ENCODE measurements around the gene ZFYVE1. TPM values are rescaled to one million over a fixed set of nuclear protein-coding genes. Genes with fewer than 3 reads are reported as not detected.

ZFYVE1 gene
- polyA plus RNA-seq, 1 of the 3 experiments (the other 2 are of a cell fraction) = 18.6 TPM

GRCh38 chr14:72946491-72946890 is 80.4 kb downstream of the ZFYVE1 start (continued):
- TF ChIP-seq, protein P1, sequence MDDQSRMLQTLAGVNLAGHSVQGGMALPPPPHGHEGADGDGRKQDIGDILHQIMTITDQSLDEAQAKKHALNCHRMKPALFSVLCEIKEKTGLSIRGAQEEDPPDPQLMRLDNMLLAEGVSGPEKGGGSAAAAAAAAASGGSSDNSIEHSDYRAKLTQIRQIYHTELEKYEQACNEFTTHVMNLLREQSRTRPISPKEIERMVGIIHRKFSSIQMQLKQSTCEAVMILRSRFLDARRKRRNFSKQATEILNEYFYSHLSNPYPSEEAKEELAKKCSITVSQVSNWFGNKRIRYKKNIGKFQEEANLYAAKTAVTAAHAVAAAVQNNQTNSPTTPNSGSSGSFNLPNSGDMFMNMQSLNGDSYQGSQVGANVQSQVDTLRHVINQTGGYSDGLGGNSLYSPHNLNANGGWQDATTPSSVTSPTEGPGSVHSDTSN (IDR thresholded peaks at IDR 0.05) = no peak
- TF ChIP-seq TAF1 (IDR thresholded peaks at IDR 0.05; ENCODE audit: borderline replicate concordance, low read depth, low read length) = no peak
- TF ChIP-seq RAD21 (IDR thresholded peaks at IDR 0.05; ENCODE audit: low read length) = no peak

DNA sequence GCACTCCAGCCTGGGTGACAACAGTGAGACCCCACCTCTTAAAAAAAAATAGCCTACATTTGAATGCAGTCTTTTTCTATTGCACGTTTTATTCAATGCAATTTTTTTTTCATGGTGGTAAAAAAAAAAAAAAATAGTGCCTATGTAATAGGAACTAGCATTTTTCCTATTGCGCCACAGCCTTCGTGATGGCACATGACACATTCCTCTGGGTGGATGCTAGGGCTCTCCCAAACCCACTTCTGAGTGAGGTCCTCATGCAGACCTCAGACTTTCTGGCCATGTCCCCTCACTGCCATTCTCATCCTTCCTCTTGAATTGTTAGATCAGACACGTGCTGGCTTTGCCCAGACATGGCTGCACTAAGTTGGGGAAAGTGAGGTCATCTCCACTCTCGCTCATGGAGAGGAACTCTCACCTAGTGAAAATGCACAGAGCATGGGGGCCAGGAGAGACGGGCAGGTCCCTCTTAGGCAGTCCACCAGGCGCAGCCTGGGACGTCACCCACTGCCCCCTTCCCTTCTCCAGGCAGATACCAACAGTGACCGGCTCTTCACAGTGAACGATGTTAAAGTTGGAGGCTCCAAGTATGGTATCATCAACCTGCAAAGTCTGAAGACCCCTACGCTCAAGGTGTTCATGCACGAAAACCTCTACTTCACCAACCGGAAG is 81.4 kb downstream of the ZFYVE1 start:
- H3K36me3 ChIP-seq (replicated peaks in 1 of 2; ENCODE audit: control insufficient read depth in 1 of 2, insufficient read depth in 2 of 2, low read length in 1 of 2) = peaks cover 0 to 11% of the 10 kb centered on the region in 2 experiments
- H3K9ac ChIP-seq = no peak overlapping the region
- H3K4me3 ChIP-seq (ENCODE audit: low read depth in 2 of 2, low read length in 1 of 2) = no peak overlapping the region
- H3K27me3 ChIP-seq (ENCODE audit: insufficient read depth) = no peaks in the 10 kb centered on the region
- no peaks in the 10 kb centered on the region for H3K79me2 ChIP-seq (ENCODE audit: insufficient read depth)
- no peaks in the 10 kb centered on the region for H3K9me3 ChIP-seq
- no peak overlapping the region for H3K4me2 ChIP-seq
- H3K4me1 ChIP-seq (ENCODE audit: control insufficient read depth in 1 of 2, insufficient read depth in 2 of 2, low read depth in 1 of 2, low read length in 1 of 2) = no peaks in the 10 kb centered on the region
- H2AFZ ChIP-seq (ENCODE audit: low read depth) = no peak overlapping the region
- H3K27ac ChIP-seq (ENCODE audit: low read depth in 2 of 2, low read length in 1 of 2) = no peak overlapping the region
- WGBS (ENCODE audit: low lambda C conversion rate) = 97% methylated on average over 12 of the region's 13 CpGs
- H4K20me1 ChIP-seq (ENCODE audit: insufficient read depth) = no peaks in the 10 kb centered on the region
- POLR2A ChIA-PET = no interaction called here
- H3K9me2 ChIP-seq = no peaks in the 10 kb centered on the region
- CTCF ChIA-PET = interaction anchor here (1.2 to 7.8 kb wide), 2 partner anchors 41 to 432 kb away, joined by 4 to 51 read pairs; no protein-coding TSS in a partner anchor
- no peak for DNase-seq
- TF ChIP-seq NRF1 (IDR thresholded peaks at IDR 0.05; ENCODE audit: low read depth, low read length) (no peak), USF1 (IDR thresholded peaks at IDR 0.05; ENCODE audit: borderline replicate concordance, low read depth) (no peak), ZBTB33 (IDR thresholded peaks at IDR 0.05; ENCODE audit: borderline replicate concordance, low read depth) (no peak), TEAD4 (IDR thresholded peaks at IDR 0.05; ENCODE audit: borderline replicate concordance, insufficient read depth) (no peak), JUND (IDR thresholded peaks at IDR 0.05) (no peak), POLR2AphosphoS5 (IDR thresholded peaks at IDR 0.05; ENCODE audit: low read depth, low read length) (no peak), FOSL2 (IDR thresholded peaks at IDR 0.05; ENCODE audit: borderline replicate concordance, low read depth) (no peak), EP300 (IDR thresholded peaks at IDR 0.05; ENCODE audit: borderline replicate concordance in 1 of 2, low read depth in 1 of 2, low read length in 1 of 2) (no peak), TCF12 (IDR thresholded peaks at IDR 0.05) (no peak), SMC3 (IDR thresholded peaks at IDR 0.05; ENCODE audit: low read depth, low read length) (no peak)
- TF ChIP-seq, protein P2, sequence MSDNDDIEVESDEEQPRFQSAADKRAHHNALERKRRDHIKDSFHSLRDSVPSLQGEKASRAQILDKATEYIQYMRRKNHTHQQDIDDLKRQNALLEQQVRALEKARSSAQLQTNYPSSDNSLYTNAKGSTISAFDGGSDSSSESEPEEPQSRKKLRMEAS (IDR thresholded peaks at IDR 0.05; ENCODE audit: low read depth) = no peak
- TF ChIP-seq, protein P1 (IDR thresholded peaks at IDR 0.05) = no peak
- no peaks in the 10 kb centered on the region for H3F3A ChIP-seq (replicated peaks; ENCODE audit: insufficient read depth)

All from SK-N-SH (cell line).